Measurements from ENCODE around the gene TGM1. TPM values are rescaled to one million over a fixed set of nuclear protein-coding genes. Genes with fewer than 3 reads are reported as not detected.

Gene TGM1
- total RNA-seq, 4 donors from 2014 or later = 0.52 to 3.3 (median 1.6) TPM

DNA sequence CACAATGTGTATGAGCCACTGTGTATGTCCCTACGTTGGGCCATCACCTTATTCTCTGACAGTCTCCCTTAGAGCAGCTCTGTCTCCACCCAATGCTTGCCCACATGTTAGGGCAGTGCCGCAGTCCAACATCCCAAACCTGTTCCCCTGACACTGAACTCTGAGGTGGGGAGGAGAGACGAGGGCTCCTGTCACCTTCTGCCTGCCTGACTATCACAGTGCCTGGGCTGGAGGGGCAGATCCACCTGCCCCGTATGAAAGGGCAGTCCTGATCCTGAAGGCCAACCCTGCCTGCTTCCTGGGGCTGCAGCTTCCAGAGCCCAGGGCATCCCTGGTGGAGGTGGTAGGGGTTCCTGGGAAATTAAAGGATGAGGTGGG lies 2.2 kb downstream of the TGM1 start:
- H3K9me3 ChIP-seq = no peaks in the 10 kb centered on the region
- DNase-seq (ENCODE audit: extremely low spot score) = no peak
- no peak overlapping the region for H3K4me3 ChIP-seq
- no peaks in the 10 kb centered on the region for H3K27me3 ChIP-seq
- 71% methylated on average over 1 of the region's 4 CpGs for WGBS
- peaks cover 0 to 9% (median 2%) of the 10 kb centered on the region in 4 donors for H3K4me1 ChIP-seq
- TF ChIP-seq POLR2A (IDR thresholded peaks at IDR 0.05; ENCODE audit: low read depth) (no peak), EP300 (IDR thresholded peaks at IDR 0.05) (no peak), POLR2AphosphoS5 (IDR thresholded peaks at IDR 0.05) (no peak)
- TF ChIP-seq, protein P1, sequence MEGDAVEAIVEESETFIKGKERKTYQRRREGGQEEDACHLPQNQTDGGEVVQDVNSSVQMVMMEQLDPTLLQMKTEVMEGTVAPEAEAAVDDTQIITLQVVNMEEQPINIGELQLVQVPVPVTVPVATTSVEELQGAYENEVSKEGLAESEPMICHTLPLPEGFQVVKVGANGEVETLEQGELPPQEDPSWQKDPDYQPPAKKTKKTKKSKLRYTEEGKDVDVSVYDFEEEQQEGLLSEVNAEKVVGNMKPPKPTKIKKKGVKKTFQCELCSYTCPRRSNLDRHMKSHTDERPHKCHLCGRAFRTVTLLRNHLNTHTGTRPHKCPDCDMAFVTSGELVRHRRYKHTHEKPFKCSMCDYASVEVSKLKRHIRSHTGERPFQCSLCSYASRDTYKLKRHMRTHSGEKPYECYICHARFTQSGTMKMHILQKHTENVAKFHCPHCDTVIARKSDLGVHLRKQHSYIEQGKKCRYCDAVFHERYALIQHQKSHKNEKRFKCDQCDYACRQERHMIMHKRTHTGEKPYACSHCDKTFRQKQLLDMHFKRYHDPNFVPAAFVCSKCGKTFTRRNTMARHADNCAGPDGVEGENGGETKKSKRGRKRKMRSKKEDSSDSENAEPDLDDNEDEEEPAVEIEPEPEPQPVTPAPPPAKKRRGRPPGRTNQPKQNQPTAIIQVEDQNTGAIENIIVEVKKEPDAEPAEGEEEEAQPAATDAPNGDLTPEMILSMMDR (IDR thresholded peaks at IDR 0.05) = no peak
- no peak overlapping the region for H3K27ac ChIP-seq (replicated peaks in 1 of 4)
- intact Hi-C loops (cut with DNase I) = no loop called here
- peaks cover 0 to 20% (median 11%) of the 10 kb centered on the region in 4 donors for H3K36me3 ChIP-seq

DNA sequence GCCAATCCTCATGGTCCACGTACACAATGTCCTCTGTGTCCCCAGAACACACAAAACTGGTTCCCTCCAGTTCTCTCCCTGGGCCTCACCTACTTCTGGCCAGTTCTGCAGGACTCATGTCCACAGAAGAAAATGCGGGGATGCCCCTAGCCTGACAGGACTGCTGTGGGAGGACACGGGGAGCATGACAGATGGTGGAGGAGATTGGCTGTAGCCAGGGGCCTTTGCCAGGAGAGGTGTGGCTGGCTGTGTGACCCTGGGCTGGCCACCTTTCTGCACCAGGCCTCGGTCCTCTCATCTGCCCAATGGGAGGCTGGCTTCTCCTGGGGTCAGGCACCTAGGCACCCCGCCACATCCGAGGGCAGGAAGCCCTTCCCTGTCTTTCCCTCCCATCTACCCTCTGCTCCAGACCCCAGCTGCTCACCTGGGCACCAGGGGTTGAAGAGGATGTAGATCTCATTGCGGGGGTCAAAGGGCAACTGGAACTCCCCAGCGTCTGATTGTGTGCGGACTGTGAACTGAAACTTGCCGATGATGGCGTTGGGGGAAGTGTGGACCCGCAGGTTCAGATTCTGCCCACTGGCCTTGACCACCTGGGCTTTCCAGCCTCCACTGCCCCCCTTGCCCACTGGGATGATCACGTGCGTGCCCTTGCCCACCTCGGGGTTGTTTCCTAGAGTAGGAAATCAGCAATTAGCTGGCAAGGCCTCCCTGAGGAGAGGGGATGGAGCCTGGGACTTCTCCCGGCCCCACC lies 2.8 kb downstream of the TGM1 start:
- Histone ChIP-seq H3K9me3 (no peaks in the 10 kb centered on the region), H3K36me3 (peaks cover 0 to 20% (median 5%) of the 10 kb centered on the region in 4 donors), H3K4me3 (no peak overlapping the region), H3K27me3 (no peaks in the 10 kb centered on the region), H3K4me1 (peaks cover 0 to 9% (median 2%) of the 10 kb centered on the region in 4 donors), H3K27ac (replicated peaks in 1 of 4) (no peak overlapping the region)
- WGBS = 90% methylated on average over 15 of the region's 16 CpGs
- TF ChIP-seq, protein P1 (IDR thresholded peaks at IDR 0.05) = no peak
- TF ChIP-seq POLR2AphosphoS5 (IDR thresholded peaks at IDR 0.05) (no peak), POLR2A (IDR thresholded peaks at IDR 0.05; ENCODE audit: low read depth) (no peak), EP300 (IDR thresholded peaks at IDR 0.05) (no peak)
- no peak for DNase-seq (ENCODE audit: extremely low spot score)
- intact Hi-C loops (cut with DNase I) = no loop called here

DNA sequence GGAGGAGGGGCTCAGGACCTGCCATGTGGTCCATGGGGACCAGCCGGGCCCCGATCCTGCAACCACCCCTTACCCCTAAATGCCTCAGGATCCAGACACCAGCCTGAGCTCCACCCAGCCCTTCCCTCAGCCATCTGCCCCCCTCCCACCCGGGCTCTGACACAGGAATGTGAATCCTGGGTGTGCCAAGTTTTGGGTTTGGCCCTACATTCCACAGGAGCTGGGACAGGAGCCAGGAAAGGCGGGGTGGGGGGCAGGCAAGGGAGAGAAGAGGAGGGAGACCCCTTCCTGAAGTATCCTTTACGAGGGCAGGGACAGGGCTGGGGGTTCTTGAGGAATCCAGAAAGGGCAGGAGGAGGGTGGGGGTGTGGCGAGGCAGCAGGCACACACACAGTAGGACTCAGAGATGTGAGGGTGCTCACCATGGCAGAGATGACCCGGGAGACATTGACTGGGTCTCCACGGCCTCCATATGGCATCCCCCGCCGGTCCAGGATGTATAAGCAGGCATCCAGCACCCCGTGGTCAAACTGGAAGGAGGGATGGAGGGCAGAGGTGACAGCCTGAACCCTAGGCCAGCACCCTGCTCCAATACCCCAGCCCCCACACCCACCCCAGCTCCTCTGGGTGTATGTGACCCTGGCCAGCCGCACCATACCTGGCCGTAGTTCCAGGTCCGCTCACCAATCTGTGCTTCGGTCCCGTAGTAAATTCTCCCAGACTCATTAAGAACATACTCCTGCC lies 3.5 kb downstream of the TGM1 start:
- no peak overlapping the region for H3K27ac ChIP-seq (replicated peaks in 1 of 4)
- no peak for DNase-seq (ENCODE audit: extremely low spot score)
- WGBS = 72% methylated on average over 16 of the region's 16 CpGs
- no peak for TF ChIP-seq EP300 (IDR thresholded peaks at IDR 0.05)
- TF ChIP-seq POLR2AphosphoS5 (IDR thresholded peaks at IDR 0.05) = no peak
- no peak for TF ChIP-seq POLR2A (IDR thresholded peaks at IDR 0.05; ENCODE audit: low read depth)
- TF ChIP-seq, protein P1 (IDR thresholded peaks at IDR 0.05) = no peak
- no peak overlapping the region for H3K4me3 ChIP-seq
- H3K4me1 ChIP-seq = peaks cover 0 to 9% (median 2%) of the 10 kb centered on the region in 4 donors
- H3K27me3 ChIP-seq = no peaks in the 10 kb centered on the region
- H3K36me3 ChIP-seq = peaks cover 0 to 20% (median 2%) of the 10 kb centered on the region in 4 donors
- intact Hi-C loops (cut with DNase I) = no loop called here
- no peaks in the 10 kb centered on the region for H3K9me3 ChIP-seq

DNA sequence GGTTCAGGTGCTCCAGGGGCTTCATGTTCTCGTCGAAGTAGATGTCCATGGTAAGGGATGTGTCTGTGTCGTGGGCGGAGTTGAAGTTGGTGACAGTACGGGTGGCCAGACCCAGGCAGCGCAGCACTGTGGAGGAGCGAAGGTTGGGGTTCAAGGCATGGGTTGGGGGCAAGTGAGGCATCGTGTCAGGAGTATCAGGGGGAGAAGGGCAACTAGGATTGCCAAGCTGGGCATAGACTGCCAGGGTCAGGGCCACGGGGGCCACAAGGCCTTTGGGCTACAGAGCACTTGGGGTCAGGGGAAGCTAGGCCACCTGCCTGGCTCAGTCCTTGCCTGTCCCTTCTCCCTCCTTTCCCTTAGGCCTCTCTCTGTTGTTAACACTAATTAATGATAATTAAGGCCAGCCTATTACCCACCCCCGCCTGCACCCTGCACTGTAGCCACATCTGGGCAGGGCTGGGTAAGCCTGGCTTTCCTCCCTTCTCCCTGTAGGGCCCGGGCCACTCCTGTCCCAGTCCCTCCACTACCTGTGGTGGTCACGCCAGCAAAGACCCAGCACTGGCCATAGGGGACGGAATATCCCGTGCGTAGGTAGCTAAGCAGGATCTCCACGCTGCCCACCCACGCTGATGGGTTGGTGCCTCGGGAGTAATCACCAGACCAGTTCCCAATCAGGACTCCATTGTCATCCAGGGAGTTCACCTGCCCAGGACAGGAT lies 4.3 kb downstream of the TGM1 start:
- DNase-seq (ENCODE audit: extremely low spot score) = no peak
- H3K4me1 ChIP-seq = peaks cover 0 to 9% (median 2%) of the 10 kb centered on the region in 4 donors
- H3K4me3 ChIP-seq = no peak overlapping the region
- H3K9me3 ChIP-seq = no peaks in the 10 kb centered on the region
- 90% methylated on average over 15 of the region's 18 CpGs for WGBS
- no peaks in the 10 kb centered on the region for H3K27me3 ChIP-seq
- TF ChIP-seq EP300 (IDR thresholded peaks at IDR 0.05) = no peak
- no peak for TF ChIP-seq POLR2AphosphoS5 (IDR thresholded peaks at IDR 0.05)
- TF ChIP-seq, protein P1 (IDR thresholded peaks at IDR 0.05) = no peak
- no peak for TF ChIP-seq POLR2A (IDR thresholded peaks at IDR 0.05; ENCODE audit: low read depth)
- intact Hi-C loops (cut with DNase I) = no loop called here
- H3K36me3 ChIP-seq = peaks cover 0 to 18% (median 0%) of the 10 kb centered on the region in 4 donors
- H3K27ac ChIP-seq (replicated peaks in 1 of 4) = no peak overlapping the region
